HG03575 (cell line): ENCODE measurements around the gene HCN4.

ENCODE experiments used
- ATAC-seq: cut with Tn5 transposase; IDR thresholded peaks from one replicate; pipeline ENCODE4 v1.9.1; 2021; ENCODE audit not compliant: unreplicated experiment, insufficient number of reproducible peaks, low FRiP score; ENCODE audit errors: extremely low read depth

Gene HCN4

DNA sequence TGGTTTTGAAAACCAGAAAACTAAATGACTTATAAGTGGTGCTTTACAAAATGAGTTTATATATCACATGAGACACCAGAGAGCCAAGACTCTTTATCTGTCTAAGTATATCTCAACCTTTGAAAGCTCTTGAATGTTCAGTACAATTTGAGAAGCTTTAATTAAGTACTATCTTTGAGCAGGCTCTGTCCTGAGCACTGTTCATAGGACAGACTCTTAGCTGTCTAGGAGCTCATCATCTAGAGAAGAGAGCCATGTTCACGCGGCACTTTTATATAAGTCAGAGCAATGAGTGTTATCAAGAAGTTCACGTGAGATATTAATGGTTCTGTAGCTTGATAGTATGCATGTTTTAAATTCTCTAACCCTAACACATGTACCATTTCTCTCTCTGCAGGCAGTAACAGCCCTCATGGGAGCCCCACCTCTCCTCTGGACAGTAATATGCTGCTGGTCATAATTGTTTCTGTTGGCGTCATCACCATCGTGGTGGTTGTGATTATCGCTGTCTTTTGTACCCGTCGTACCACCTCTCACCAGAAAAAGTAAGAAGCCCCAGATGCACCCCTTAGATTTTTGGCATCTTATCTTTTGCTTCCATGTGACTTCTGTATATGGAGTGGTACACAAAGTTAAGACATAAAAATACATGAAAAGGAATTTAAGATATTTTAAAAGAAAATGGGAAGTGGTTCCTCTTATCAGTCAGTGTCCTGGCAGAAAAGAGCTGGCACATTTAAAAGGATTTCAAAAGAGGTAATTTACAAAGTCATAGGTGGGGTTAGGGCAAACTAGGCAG, 86.0 kb downstream of the HCN4 start:
- ATAC-seq: no peak

DNA sequence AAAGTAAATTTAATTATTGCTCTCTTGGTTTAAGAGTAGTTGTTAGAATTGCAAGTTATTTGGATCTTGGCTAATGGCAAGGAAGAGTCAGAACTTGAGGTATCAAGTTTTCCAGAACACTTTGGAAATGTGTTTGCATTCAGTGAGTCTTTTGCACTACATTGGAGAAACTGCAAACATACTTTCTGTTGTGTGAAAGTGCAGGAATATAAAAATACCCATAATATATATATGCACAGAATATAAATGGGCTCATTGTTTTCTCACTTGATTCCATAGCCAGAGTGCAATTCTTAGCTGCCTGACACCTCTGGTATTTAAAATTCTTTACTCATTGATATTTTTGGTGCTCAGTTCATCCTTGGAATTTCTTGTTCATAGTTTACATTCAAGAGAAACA, 92.9 kb downstream of the HCN4 start:
- ATAC-seq: no peak

DNA sequence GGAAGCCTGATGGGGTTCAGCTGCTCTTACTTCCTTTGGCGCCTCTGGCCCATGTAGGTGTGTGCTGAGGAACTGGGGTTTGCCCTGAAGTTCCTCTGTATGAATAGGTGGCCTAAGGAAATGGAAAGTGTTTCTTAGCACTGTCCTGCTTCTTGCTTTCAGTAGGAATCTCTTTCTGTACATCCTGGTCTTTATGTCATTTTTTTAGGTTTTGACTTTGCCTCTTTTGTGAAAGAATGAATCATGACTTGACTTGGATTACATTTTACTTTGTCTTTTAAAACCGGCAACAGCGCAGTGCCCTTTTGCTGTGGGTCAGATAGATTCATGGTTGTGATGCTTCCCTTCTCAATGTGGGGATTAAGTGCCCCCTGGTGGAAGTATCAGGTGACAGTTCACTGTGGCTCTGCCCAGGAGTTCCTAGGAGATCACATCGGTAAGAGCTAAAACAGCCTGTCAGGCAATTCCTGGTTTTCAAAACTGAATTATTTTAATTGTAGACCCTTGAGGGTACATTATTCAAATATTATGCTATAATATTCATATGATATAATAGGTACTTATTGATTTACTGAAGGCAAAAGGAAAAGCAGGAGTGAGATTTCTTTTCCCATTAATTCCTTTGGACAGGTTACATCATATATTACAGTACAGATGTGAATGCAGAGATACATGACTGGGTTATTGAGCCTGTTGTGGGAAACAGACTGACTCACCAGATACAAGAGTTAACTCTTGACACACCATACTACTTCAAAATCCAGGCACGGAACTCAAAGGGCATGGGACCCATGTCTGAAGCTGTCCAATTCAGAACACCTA, 95.4 kb downstream of the HCN4 start:
- no peak for ATAC-seq

DNA sequence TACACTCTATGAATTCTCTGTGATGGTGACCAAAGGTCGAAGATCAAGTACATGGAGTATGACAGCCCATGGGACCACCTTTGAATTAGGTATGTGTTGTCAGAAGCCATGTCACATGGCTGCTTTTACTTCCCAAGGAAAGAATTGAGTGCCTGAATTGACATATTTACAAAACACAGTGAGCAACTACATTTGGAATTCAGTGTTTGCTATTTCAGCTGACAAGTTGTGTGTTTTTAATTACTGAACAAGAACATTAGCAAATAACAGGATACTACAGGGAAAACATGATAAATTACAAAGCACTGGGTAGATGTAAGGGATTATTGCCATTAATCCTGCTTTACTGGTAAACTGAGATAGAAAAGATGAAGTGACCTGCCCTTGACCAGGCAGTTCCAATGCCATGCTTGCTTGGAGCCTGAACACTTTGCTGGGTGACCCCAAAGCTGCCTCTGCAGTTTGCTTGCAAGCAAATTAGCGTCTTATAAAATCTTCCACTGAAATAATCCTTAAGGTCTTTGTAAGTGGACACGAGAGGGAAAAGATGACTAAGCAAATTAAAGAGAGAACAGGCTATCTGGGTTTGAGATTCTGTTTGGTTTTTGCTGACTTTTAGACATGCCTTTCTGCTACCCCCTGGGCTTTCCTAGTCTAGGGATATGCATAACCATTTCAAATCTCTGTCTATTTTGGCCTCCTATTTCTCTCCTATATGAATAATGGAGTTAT, 98.2 kb downstream of the HCN4 start:
- no peak for ATAC-seq
